ENCODE measurements around the gene RNU1-3.
"Not testable (repeated sequence)": the region's sequence is repeated elsewhere in the genome, so short reads cannot be mapped to it uniquely, and the experiment has no call there.

The RNU1-3 gene

DNA sequence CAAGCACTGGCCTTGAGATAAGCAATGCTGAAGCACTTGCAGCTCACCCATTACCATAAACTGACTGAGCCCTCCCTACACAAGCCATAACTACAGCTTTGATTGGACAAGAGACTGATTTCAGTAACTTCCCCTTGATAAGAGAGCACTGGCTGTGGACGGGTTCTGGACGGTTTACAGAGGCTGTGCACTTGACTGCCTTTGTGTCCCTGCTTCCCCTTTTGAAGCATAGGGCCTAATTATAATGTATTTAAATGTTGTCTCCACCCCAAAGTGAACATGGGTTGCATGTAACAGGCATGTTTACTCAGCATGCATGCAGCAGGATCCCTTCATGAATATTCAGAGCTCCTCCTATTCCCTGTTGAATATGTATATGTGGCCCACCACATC is 8.4 kb upstream of the RNU1-3 start:
- intact Hi-C loops (cut with DNase I) = not testable (repeated sequence)

DNA sequence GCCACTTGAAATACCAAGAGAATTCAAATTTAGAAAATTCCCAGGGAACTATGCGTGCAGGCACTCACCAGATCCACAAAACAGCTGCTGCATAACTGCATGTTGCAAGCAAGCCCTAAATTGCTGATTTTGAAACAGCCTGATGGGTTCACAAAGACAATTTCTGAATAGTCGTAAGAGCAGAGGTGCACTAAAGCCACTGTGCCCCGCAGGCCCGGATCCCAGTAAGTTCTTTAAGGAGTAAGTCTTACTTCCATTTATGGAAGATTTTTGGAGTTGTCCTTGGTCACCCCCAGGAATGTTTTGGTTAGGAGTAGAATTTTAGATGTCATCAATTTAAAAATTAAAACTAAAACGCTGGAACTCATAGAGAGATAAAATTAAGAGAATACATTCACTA is 7.2 kb upstream of the RNU1-3 start:
- intact Hi-C loops (cut with DNase I); DNase-seq: not testable (repeated sequence)

More for the DNA sequence above, 8.4 kb upstream of the RNU1-3 start:
- DNase-seq = not testable (repeated sequence)

DNA sequence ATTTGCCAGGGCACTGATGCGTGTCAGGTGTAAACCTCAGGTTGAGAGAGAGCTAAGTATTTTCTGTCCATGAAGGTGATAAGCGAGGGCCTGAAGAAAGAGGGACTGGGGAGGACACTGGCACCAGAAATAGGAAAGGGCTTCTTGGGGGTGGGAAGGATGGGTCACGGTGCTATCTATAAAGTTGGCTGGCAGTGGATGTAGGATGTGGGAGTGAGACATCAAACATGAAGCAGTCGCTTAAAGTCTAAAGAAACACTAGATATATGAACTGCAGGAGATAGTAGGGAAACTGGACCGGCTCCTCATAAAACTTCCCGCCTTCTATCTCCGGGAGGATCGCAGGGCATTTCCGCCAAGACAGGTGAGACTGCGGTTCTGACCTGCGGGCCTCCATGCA is 912 bp downstream of the RNU1-3 start:
- DNase-seq; intact Hi-C loops (cut with DNase I): not testable (repeated sequence)

DNA sequence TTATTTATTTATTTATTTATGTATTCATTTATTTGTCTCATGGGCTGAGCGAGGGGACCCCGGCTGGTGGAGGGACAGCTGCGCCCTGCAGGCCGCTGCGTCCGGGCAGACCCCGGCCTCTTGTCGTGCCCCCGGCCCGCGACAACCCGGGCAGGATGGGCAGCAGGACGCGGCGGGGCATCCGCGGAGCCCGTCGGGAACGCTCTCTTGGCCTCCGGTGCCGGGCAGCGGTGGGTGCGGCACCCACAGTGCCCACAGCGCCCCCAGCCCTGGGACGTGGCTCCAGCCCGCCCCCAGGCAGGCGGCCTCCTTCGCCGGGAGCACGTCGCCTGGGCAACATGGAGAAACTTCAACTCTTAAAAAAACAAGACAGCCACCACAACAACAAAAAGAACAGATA is 8.5 kb downstream of the RNU1-3 start:
- DNase-seq; intact Hi-C loops (cut with DNase I): not testable (repeated sequence)

DNA sequence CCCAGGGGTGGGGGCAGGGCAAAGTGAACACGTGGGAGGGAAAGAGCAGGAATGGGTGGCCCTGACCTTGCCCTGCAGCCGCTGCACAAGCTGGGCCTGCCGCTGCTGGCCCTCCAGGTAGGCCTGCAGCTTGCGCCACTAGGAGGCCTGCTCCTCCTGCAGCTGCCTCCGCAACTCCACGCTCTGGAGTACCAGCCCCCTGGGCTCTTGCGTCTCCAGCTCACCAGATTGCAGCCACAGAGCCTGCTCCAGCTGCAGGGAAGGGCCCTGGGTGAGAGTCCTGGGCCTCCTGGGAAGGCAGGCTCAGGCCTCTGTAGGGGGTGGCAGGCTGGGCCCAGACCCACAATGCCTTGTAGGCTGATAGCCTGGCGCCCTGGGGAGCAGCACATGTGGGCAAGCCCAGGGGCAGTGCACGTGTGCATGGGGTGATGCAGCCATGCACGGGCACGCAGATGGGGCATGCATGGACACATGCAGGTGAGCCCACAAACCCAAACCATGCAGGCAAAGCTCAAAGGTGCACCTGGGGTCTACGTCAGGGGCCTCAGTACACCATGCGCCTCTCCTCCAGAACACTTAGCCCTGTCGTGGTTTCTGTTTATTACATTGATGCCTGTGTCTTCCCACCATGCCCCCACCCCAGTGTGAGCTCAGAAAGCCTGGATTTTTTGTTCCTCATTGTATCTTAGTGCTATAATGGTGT is 9.6 kb downstream of the RNU1-3 start:
- DNase-seq; intact Hi-C loops (cut with DNase I): not testable (repeated sequence)

DNA sequence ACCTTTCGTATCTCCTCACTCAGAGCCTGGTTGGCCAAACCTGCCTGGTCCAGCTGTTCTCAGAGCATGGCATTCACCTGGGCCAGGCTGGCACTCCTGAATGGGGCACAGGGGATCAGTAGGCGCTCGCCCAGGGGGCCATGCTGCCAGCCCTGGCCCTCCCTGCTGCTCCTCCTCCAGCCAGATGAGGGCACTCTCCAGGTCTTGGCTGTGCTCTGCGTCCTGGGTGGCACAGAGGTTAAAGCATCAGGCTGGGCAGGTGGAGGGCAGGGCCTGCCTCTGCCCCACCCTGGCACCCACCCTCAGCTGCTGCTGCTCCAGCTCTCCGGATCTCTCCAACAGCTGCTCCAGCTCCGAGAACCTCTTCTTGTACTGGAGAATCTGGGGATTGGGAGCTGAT is 10.2 kb downstream of the RNU1-3 start:
- intact Hi-C loops (cut with DNase I); DNase-seq: not testable (repeated sequence)

DNA sequence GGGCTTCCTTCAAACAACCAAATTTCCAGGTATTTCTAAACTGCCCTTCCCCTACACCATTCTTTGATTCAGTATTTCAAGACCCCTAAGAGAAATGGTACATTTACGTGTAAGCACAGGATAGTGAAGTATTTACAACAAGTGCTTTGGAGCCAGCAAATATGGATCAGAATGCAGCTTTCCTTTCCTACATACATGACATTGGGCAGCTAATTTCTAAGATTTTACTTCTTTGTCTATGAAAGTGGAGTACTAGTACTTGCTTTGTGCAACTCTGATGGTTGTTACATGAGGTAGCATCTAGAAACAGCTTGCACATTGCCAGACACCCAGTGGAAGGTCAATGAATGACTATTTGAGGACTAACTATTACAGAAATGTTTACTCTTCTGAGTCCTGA is 15.2 kb downstream of the RNU1-3 start:
- intact Hi-C loops (cut with DNase I) = not testable (repeated sequence)

DNA sequence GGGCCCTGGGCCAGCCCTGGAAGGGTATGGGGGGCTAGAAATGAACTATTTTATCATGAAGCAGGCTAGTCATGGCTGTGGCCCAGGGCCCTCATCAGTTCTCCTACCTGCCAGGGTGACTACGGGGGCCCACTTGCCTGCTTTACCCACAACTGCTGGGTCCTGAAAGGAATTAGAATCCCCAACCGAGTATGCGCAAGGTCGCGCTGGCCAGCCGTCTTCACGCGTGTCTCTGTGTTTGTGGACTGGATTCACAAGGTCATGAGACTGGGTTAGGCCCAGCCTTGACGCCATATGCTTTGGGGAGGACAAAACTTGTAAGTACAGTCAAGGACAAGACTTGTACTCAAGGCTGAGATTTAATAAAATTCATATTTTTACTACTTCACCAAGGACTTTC is 16.8 kb downstream of the RNU1-3 start:
- intact Hi-C loops (cut with DNase I) = loop anchor here (10.0 kb wide), 1 partner anchor 265 kb away; no protein-coding TSS in a partner anchor
- peak in 11 of 42 donors; percentile 0 to 29 (median 8) for DNase-seq

More for the DNA sequence above, 15.2 kb downstream of the RNU1-3 start:
- DNase-seq = peak in 2 of 42 donors; percentile 0 to 12

DNA sequence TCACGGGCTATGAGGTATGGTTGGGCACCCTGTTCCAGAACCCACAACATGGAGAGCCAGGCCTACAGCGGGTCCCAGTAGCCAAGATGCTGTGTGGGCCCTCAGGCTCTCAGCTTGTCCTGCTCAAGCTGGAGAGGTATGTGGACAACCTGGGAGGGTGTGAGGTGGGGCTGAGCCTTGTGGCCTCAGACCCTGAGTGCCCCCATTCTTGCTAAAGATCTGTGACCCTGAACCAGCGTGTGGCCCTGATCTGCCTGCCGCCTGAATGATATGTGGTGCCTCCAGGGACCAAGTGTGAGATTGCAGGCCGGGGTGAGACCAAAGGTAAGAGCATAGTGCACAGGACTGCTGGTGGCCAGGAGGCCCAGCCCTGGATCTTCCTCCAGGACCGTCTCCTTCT is 17.4 kb downstream of the RNU1-3 start:
- intact Hi-C loops (cut with DNase I) = loop anchor here (10.0 kb wide), 1 partner anchor 265 kb away; no protein-coding TSS in a partner anchor
- peak in 16 of 42 donors; percentile 0 to 39 (median 8) for DNase-seq

DNA sequence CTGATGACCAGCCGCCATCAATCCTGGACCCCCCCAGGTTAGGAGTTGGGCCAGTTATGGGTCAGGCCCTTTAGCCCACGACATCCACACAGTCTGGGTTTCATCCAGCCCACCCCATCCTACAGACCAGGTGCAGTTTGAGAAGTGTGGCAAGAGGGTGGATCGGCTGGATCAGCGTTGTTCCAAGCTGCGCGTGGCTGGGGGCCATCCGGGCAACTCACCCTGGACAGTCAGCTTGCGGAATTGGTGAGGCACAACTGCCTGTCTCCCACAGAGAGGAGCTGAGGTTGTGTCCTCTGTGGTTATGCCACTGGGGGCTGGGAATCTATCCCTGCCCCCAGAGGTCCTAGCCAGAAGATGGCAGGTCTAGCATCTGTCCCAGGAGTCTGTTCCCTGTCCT is 18.0 kb downstream of the RNU1-3 start:
- intact Hi-C loops (cut with DNase I) = loop anchor here (10.0 kb wide), 1 partner anchor 266 kb away; no protein-coding TSS in a partner anchor
- peak in 8 of 42 donors; percentile 2 to 34 (median 18) for DNase-seq

DNA sequence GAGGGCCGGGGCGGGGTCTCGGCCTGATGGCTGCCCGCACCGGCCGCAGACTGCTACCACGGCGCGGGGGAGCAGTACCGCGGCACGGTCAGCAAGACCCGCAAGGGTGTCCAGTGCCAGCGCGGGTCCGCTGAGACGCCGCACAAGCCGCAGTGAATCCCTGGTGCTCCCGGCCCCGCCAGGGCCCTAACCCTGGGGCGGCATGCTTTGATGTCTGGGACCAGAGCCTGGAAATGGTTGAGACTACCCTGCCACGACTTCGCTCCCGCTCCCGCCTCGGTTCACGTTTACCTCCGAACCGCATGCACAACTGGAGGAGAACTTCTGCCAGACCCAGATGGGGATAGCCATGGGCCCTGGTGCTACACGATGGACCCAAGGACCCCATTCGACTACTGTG is 18.5 kb downstream of the RNU1-3 start:
- intact Hi-C loops (cut with DNase I) = loop anchor here (10.0 kb wide), 1 partner anchor 267 kb away; no protein-coding TSS in a partner anchor
- DNase-seq = peak in 12 of 42 donors; percentile 0 to 36 (median 7)

DNA sequence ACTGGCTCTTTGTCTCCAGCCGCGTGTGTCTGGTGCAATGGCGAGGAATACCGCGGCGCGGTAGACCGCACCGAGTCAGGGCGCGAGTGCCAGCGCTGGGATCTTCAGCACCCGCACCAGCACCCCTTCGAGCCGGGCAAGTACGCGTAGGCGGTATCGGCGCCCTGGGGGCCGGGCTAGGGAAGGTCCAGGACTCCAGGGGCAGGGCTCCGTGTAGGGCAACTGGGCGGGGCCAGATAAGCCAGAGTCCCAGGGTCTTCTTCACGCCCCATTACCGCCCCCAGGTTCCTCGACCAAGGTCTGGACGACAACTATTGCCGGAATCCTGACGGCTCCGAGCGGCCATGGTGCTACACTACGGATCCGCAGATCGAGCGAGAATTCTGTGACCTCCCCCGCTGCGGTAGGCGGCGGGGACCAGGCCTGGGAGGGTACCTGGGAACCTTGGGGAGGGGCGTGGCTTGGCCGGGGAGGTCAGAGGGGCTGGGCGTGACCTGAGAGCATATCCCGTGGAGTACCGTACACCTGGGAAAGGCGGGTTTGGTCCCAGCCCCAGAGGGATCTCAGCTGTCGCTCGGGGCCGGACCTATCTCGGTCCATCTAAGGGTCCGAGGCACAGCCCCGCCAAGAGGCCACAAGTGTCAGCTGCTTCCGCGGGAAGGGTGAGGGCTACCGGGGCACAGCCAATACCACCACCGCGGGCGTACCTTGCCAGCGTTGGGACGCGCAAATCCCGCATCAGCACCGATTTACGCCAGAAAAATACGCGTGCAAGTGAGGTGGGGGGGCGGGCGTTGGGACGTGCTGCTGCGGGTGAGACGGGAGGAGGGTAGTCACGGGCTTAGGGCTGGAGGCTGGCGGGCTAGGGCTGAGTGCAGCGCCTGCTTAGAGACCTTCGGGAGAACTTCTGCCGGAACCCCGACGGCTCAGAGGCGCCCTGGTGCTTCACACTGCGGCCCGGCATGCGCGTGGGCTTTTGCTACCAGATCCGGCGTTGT is 19.3 kb downstream of the RNU1-3 start:
- DNase-seq = peak in 18 of 42 donors; percentile 1 to 42 (median 8)
- intact Hi-C loops (cut with DNase I) = loop anchor here (10.0 kb wide), 1 partner anchor 267 kb away; no protein-coding TSS in a partner anchor

DNA sequence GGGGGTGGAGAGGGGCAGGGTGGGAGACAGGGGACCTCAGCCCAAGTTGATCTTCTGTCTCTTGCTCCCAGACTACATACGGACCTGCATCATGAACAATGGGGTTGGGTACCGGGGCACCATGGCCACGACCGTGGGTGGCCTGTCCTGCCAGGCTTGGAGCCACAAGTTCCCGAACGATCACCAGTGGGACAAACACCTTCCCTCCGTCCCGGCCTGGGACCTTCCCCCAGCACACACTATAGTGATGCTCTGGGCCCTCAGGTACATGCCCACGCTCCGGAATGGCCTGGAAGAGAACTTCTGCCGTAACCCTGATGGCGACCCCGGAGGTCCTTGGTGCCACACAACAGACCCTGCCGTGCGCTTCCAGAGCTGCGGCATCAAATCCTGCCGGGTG is 20.0 kb downstream of the RNU1-3 start:
- intact Hi-C loops (cut with DNase I) = loop anchor here (10.0 kb wide), 1 partner anchor 268 kb away; no protein-coding TSS in a partner anchor
- peak in 7 of 42 donors; percentile 5 to 39 (median 7) for DNase-seq

DNA sequence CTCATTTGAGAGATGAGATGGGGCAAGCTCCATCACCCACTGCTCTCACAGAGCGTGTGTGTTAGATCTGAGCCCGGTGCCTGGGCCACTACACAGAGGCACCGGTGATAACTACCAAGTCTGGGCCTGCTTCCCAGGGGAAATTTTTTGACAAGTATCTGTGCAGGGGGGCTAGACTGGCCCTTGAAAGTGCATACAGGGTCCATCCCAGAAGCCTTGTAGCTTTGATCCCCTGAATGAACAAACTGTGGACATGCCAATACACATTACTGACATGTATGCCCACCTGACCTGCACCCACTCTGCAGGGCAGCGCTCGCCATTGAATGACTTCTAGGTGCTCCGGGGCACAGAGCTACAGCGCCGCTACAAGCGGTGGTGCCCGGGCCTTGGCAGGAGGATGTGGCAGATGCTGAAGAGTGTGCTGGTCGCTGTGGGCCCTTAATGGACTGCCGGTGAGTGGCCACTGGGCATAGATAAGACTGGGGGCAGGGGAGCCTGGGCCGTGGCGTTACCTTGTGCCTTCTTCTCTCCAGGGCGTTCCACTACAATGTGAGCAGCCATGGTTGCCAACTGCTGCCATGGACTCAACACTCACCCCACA is 20.6 kb downstream of the RNU1-3 start:
- intact Hi-C loops (cut with DNase I) = loop anchor here (10.0 kb wide), 1 partner anchor 269 kb away; no protein-coding TSS in a partner anchor
- DNase-seq = peak in 31 of 42 donors; percentile 0 to 48 (median 9)

DNA sequence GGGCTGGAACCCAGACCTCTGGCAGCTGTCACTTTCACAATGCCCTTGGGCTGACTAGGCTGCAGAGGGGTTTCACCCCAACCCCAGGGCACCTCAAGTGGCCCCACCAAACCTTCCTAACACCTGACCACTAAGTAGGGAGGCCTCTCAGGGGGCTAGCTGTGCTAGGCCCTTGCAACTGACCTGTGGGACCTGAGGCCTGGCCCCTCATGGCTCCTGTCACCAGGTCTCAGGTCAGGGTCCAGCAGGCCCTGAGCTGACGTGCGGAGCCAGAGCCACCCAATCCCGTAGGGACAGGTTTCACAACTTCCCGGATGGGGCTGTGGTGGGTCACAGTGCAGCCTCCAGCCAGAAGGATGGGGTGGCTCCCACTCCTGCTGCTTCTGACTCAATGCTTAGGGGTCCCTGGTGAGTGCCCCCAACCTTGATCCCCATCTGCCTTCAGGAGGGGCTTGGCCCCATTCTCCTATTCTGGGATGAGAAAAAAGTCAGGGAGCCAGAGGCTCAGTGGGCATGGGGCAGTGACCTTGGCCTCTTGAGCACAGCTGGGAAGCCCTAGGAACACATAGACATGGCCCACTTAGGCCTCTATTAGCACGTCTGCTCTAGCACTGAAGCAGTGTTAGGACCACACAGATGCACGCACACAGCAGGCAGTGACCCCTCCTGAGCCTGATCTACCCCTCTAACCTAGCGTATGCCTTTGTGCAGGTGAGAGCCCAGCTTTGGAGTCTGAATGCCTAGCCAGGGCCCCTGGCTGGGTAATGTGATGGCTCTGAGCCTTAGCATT is 21.3 kb downstream of the RNU1-3 start:
- peak in 32 of 42 donors; percentile 1 to 58 (median 24) for DNase-seq
- intact Hi-C loops (cut with DNase I) = loop anchor here (10.0 kb wide), 1 partner anchor 269 kb away; no protein-coding TSS in a partner anchor

DNA sequence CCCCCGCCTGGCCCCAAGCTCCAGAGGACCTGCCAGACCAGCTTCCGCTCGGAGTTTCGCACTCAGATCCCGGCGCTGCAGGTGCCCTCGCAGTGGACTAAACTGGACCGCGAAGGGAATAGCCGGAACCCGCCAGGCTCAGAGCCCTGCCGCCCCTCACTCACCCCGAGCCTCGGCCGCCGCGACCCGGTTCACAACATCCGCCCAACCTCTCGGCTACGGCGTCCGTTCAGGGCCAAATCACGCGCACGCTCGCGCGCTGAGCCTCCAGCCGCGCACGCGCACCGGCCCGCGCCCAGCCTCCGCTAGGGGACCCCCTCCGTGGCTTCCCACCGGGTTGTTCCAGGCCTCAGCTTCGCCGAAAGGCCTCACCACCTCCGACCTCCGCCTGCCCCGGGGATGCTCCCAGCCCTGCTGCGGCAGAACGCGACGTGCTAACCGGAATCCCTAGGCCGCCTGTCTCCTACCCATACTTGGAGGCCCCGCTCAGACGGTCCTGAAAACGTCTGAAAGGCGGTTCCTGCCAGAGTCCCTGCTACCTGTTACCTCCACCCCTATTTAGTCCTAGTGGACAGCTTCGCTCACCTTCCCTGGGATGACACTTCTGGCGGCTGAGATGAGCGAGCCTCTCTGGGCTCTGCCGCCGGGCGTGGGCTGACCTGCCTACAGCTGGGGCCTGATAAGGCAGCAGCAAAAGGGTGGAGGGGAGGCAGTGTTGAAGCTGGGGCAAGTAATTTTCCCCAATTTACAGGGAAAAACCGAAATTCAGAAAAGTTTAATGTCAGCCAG is 22.1 kb downstream of the RNU1-3 start:
- intact Hi-C loops (cut with DNase I) = loop anchor here (10.0 kb wide), 1 partner anchor 270 kb away; no protein-coding TSS in a partner anchor
- DNase-seq = peak; percentile 89 to 100 (median 100)

DNA sequence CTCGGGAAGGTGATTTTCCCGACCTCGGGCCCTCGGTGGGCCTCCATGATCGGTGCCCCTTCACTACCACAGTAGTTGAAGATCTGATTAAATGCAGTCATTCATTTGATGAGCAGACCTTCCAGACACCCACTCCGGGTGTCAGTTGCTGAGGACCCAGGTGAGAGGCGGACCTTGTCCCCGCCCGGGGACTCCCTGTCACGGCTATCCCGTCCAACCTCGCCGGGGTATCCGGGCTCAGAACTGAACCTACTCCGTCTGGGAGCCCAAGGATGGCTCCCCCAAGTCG is 22.6 kb downstream of the RNU1-3 start:
- peak in 1 of 42 donors; percentile 60 for DNase-seq
- intact Hi-C loops (cut with DNase I) = loop anchor here (10.0 kb wide), 1 partner anchor 271 kb away; no protein-coding TSS in a partner anchor

Data from head of caudate nucleus (tissue), 42 donors.